ENCODE results near the gene ARHGEF7. TPM values are rescaled to one million over a fixed set of nuclear protein-coding genes. Genes with fewer than 3 reads are reported as not detected.
A peak's percentile ranks its signal among the peaks of the same experiment; 100 is the strongest.

ARHGEF7 gene
- total RNA-seq, 4 donors from 2014 or later: 88.7 to 119 (median 110) TPM

GRCh38 chr13:111270126-111270525, 155.0 kb downstream of the ARHGEF7 start:
- no peak for DNase-seq (ENCODE audit: low spot score in 2 of 2)
- peaks cover 0 to 41% (median 12%) of the 10 kb centered on the region in 4 donors for H3K4me1 ChIP-seq
- H3K9me3 ChIP-seq: no peaks in the 10 kb centered on the region
- peak overlapping the region; percentile 46 to 84 (median 70) for H3K27ac ChIP-seq
- peak overlapping the region in 1 of 4 donors; percentile 15 for H3K4me3 ChIP-seq
- TF ChIP-seq POLR2A (IDR thresholded peaks at IDR 0.05): no peak
- peak in 1 of 2 donors; percentile 72 for TF ChIP-seq EP300 (IDR thresholded peaks at IDR 0.05)
- no peak for TF ChIP-seq CTCF (IDR thresholded peaks at IDR 0.05)
- H3K27me3 ChIP-seq: no peaks in the 10 kb centered on the region
- H3K36me3 ChIP-seq: peaks cover 0 to 63% (median 0%) of the 10 kb centered on the region in 3 donors
- 7 to 17% methylated on average over 5 of the region's 5 CpGs for WGBS, 2 donors

- WGBS, 2 donors: 72 to 76% methylated on average over 20 of the region's 20 CpGs
- H3K27ac ChIP-seq: peak overlapping the region; percentile 46 to 84 (median 70)
- H3K36me3 ChIP-seq: peaks cover 0 to 63% (median 6%) of the 10 kb centered on the region in 3 donors
These were observed 155.9 kb downstream of the ARHGEF7 start for GRCh38 chr13:111270765-111271698.

GRCh38 chr13:111272117-111272516, 157.0 kb downstream of the ARHGEF7 start:
- peaks cover 0 to 61% (median 10%) of the 10 kb centered on the region in 3 donors for H3K36me3 ChIP-seq

More at GRCh38 chr13:111270765-111271698, 155.9 kb downstream of the ARHGEF7 start:
- no peaks in the 10 kb centered on the region for H3K27me3 ChIP-seq
- TF ChIP-seq CTCF (IDR thresholded peaks at IDR 0.05): no peak
- no peak for TF ChIP-seq EP300 (IDR thresholded peaks at IDR 0.05)
- TF ChIP-seq POLR2A (IDR thresholded peaks at IDR 0.05): no peak
- H3K4me1 ChIP-seq: peaks cover 0 to 41% (median 12%) of the 10 kb centered on the region in 4 donors
- no peak for DNase-seq (ENCODE audit: low spot score in 2 of 2)
- H3K9me3 ChIP-seq: no peaks in the 10 kb centered on the region
- no peak overlapping the region for H3K4me3 ChIP-seq

GRCh38 chr13:111275382-111275781, 160.3 kb downstream of the ARHGEF7 start:
- Histone ChIP-seq H3K4me3 (no peak overlapping the region), H3K27me3 (no peaks in the 10 kb centered on the region), H3K4me1 (peaks cover 0 to 25% (median 7%) of the 10 kb centered on the region in 4 donors), H3K36me3 (peaks cover 0 to 68% (median 22%) of the 10 kb centered on the region in 3 donors), H3K9me3 (no peaks in the 10 kb centered on the region), H3K27ac (peak overlapping the region in 2 of 4 donors; percentile 32 to 51)
- TF ChIP-seq CTCF (IDR thresholded peaks at IDR 0.05) (no peak), POLR2A (IDR thresholded peaks at IDR 0.05) (no peak), EP300 (IDR thresholded peaks at IDR 0.05) (no peak)
- 72% methylated on average over 10 of the region's 10 CpGs for WGBS, 2 donors
- no peak for DNase-seq (ENCODE audit: low spot score in 2 of 2)

More at GRCh38 chr13:111272117-111272516, 157.0 kb downstream of the ARHGEF7 start:
- Histone ChIP-seq H3K9me3 (no peaks in the 10 kb centered on the region), H3K4me3 (no peak overlapping the region), H3K27ac (peak overlapping the region in 2 of 4 donors; percentile 84), H3K27me3 (no peaks in the 10 kb centered on the region), H3K4me1 (peaks cover 0 to 41% (median 12%) of the 10 kb centered on the region in 4 donors)
- TF ChIP-seq EP300 (IDR thresholded peaks at IDR 0.05): no peak
- no peak for TF ChIP-seq POLR2A (IDR thresholded peaks at IDR 0.05)
- DNase-seq (ENCODE audit: low spot score in 2 of 2): no peak
- WGBS, 2 donors: 61 to 73% methylated on average over 7 of the region's 7 CpGs

- 81 to 86% methylated on average over 5 of the region's 5 CpGs for WGBS, 2 donors
- Histone ChIP-seq H3K4me1 (peaks cover 0 to 25% (median 4%) of the 10 kb centered on the region in 4 donors), H3K4me3 (no peak overlapping the region), H3K36me3 (peaks cover 0 to 70% (median 26%) of the 10 kb centered on the region in 3 donors), H3K9me3 (no peaks in the 10 kb centered on the region), H3K27ac (peak overlapping the region in 1 of 4 donors; percentile 32), H3K27me3 (no peaks in the 10 kb centered on the region)
- DNase-seq (ENCODE audit: low spot score in 2 of 2): no peak
- TF ChIP-seq CTCF (IDR thresholded peaks at IDR 0.05) (no peak), EP300 (IDR thresholded peaks at IDR 0.05) (no peak), POLR2A (IDR thresholded peaks at IDR 0.05) (no peak)
These were observed 161.0 kb downstream of the ARHGEF7 start for GRCh38 chr13:111275995-111276618.
